Upper lobe of left lung (tissue), 6 donors: ENCODE data around the gene GPR31. TPM values are rescaled to one million over a fixed set of nuclear protein-coding genes. Genes with fewer than 3 reads are reported as not detected.
"Not testable (repeated sequence)": the region's sequence is repeated elsewhere in the genome, so short reads cannot be mapped to it uniquely, and the experiment has no call there.

Experiments used
- ATAC-seq, 2 donors: fragments of 200-7000 bp; cut with Tn5 transposase; one replicate each; pipeline ENCODE4 v1.9.1; 2022; ENCODE audit warnings: mild to moderate bottlenecking in 2 of 2, moderate library complexity in 2 of 2; ENCODE audit not compliant: low FRiP score in 2 of 2
- DNase-seq, 2 donors: peaks; one replicate each; pipeline ENCODE4 v3.0.0-alpha.2; 2019 to 2020
- H3K27ac ChIP-seq, 4 donors: fragments of 200-600 bp; sonication (generic); one replicate each; pipeline ENCODE4 v1.5.1; 2016 to 2019
- H3K27me3 ChIP-seq, 4 donors: fragments of 200-600 bp; sonication (generic); one replicate each; pipeline ENCODE4 v1.5.1; 2017 to 2019
- H3K36me3 ChIP-seq, 4 donors: fragments of 200-600 bp; sonication (generic); one replicate each; pipeline ENCODE4 v1.5.1; 2016 to 2019
- H3K4me1 ChIP-seq, 4 donors: fragments of 200-600 bp; sonication (generic); one replicate each; pipeline ENCODE4 v1.5.1; 2018 to 2019
- H3K4me3 ChIP-seq, 4 donors: fragments of 200-600 bp; sonication (generic); one replicate each; pipeline ENCODE4 v1.5.1; 2017 to 2019; ENCODE audit warnings: mild to moderate bottlenecking in 2 of 4, moderate library complexity in 1 of 4
- H3K9me3 ChIP-seq, 4 donors: fragments of 200-600 bp; sonication (generic); one replicate each; pipeline ENCODE4 v1.5.1; 2018 to 2019
- CTCF ChIP-seq, 6 experiments: fragments of 450-650 bp in 4 of 6; fragments of 200-600 bp in 2 of 6; sonication (generic) in 2 of 6; IDR thresholded peaks; one replicate each; pipeline ENCODE4 v1.5.1; 2016 to 2019; ENCODE audit warnings: antibody characterized with exemption in 6 of 6
- EP300 ChIP-seq, 4 donors: sonication (generic); formaldehyde crosslinking; IDR thresholded peaks; one replicate each; pipeline ENCODE4 v1.5.1; 2017; ENCODE audit warnings: antibody characterized with exemption in 4 of 4, control low read depth in 2 of 4
- POLR2A ChIP-seq, 4 donors: fragments of 450-650 bp; IDR thresholded peaks; one replicate each; pipeline ENCODE4 v1.5.1; 2016 to 2017; ENCODE audit warnings: antibody characterized with exemption in 4 of 4, mild to moderate bottlenecking in 2 of 4
- POLR2AphosphoS5 ChIP-seq, 2 donors: sonication (generic); formaldehyde crosslinking; IDR thresholded peaks; one replicate each; pipeline ENCODE4 v1.5.1; 2017; ENCODE audit warnings: antibody characterized with exemption in 2 of 2
- WGBS, 2 donors: methylation state at CpG; one replicate each; pipeline ENCODE4 v1.1.5; 2017 to 2018; 5-methylcytosine and 5-hydroxymethylcytosine counted together
- total RNA-seq, 6 donors: library from RNA; depleted of rRNA in 4 of 6; stranded (reverse); fragments of >200 nt in 4 of 6; gene quantifications; one replicate each; pipeline versions ENCODE4 v1.1.0 to v1.2.1, GENCODE V29; 2016 to 2021
- donor health status: DM: no; HTN: no; CAD: no; lungs with moderate emphysema.
- donor health status: DM: no; HTN: yes; CAD: no; lungs with severe emphysema.

GPR31 gene
- total RNA-seq = not detected

GRCh38 chr6:167157863-167158262 lies at the start of gene GPR31:
Gene GPR31 (minus strand): TSS chr6:167157980. CDS start chr6:167157831, 149 bp downstream.
- 71 to 72% methylated on average over 4 of the region's 4 CpGs for WGBS, 2 donors
- DNase-seq (no peak), ATAC-seq (no peak)
- Histone ChIP-seq H3K27me3 (no peaks in the 10 kb centered on the region), H3K9me3 (no peaks in the 10 kb centered on the region), H3K4me3 (no peak within 1 kb of the TSS), H3K27ac (no peak within 1 kb of the TSS), H3K36me3 (no peaks in the 10 kb centered on the region), H3K4me1 (no peaks in the 10 kb centered on the region)
- no peak for TF ChIP-seq POLR2A (IDR thresholded peaks at IDR 0.05)

- Histone ChIP-seq H3K9me3 (no peaks in the 10 kb centered on the region), H3K27ac (no peak overlapping the region), H3K4me1 (no peaks in the 10 kb centered on the region), H3K36me3 (no peaks in the 10 kb centered on the region), H3K27me3 (no peaks in the 10 kb centered on the region), H3K4me3 (no peak overlapping the region)
- no peak for DNase-seq
- no peak for ATAC-seq
- TF ChIP-seq EP300 (IDR thresholded peaks at IDR 0.05) (no peak), POLR2AphosphoS5 (IDR thresholded peaks at IDR 0.05) (no peak), POLR2A (IDR thresholded peaks at IDR 0.05) (no peak), CTCF (IDR thresholded peaks at IDR 0.05) (no peak)
- 86 to 88% methylated on average over 7 of the region's 7 CpGs for WGBS, 2 donors
Measured at GRCh38 chr6:167207527-167207926, 49.7 kb upstream of the GPR31 start.

GRCh38 chr6:167205316-167205715 lies 47.5 kb upstream of the GPR31 start:
- H3K4me1 ChIP-seq, H3K36me3 ChIP-seq: not testable (repeated sequence)
- 82 to 89% methylated on average over 7 to 11 of the region's 11 CpGs for WGBS, 2 donors

GRCh38 chr6:167204059-167204348 lies 46.2 kb upstream of the GPR31 start:
- WGBS, 2 donors = 80 to 83% methylated on average over 2 to 10 of the region's 10 CpGs
- ATAC-seq (peak; percentile 58 to 68), DNase-seq (peak in 1 of 2 donors; percentile 73)
- H3K36me3 ChIP-seq, H3K9me3 ChIP-seq, H3K4me1 ChIP-seq, H3K27me3 ChIP-seq, H3K4me3 ChIP-seq, H3K27ac ChIP-seq: not testable (repeated sequence)

More at GRCh38 chr6:167205316-167205715, 47.5 kb upstream of the GPR31 start:
- H3K27me3 ChIP-seq, H3K4me3 ChIP-seq, ATAC-seq, DNase-seq, H3K27ac ChIP-seq, H3K9me3 ChIP-seq: not testable (repeated sequence)

GRCh38 chr6:167203261-167204058 lies 45.7 kb upstream of the GPR31 start:
- not testable (repeated sequence) for H3K9me3 ChIP-seq, H3K36me3 ChIP-seq, H3K4me1 ChIP-seq, H3K27ac ChIP-seq, H3K4me3 ChIP-seq, H3K27me3 ChIP-seq
- ATAC-seq (peak; percentile 41 to 76), DNase-seq (peak in 1 of 2 donors; percentile 75)
- 81 to 88% methylated on average over 27 to 29 of the region's 29 CpGs for WGBS, 2 donors

GRCh38 chr6:167202613-167203012 lies 44.8 kb upstream of the GPR31 start:
- WGBS, 2 donors = 61 to 77% methylated on average over 8 of the region's 8 CpGs
- DNase-seq, H3K4me1 ChIP-seq, H3K9me3 ChIP-seq, H3K4me3 ChIP-seq, H3K27me3 ChIP-seq, H3K36me3 ChIP-seq, H3K27ac ChIP-seq: not testable (repeated sequence)
- ATAC-seq = peak in 1 of 2 donors; percentile 4

GRCh38 chr6:167200806-167201205 lies 43.0 kb upstream of the GPR31 start:
- no peak for DNase-seq
- Histone ChIP-seq H3K27me3 (no peaks in the 10 kb centered on the region), H3K4me1 (no peaks in the 10 kb centered on the region), H3K27ac (no peak overlapping the region), H3K36me3 (no peaks in the 10 kb centered on the region), H3K4me3 (no peak overlapping the region), H3K9me3 (no peaks in the 10 kb centered on the region)
- 95 to 97% methylated on average over 14 of the region's 14 CpGs for WGBS, 2 donors
- no peak for TF ChIP-seq EP300 (IDR thresholded peaks at IDR 0.05)
- TF ChIP-seq POLR2A (IDR thresholded peaks at IDR 0.05) = no peak
- no peak for TF ChIP-seq POLR2AphosphoS5 (IDR thresholded peaks at IDR 0.05)
- no peak for TF ChIP-seq CTCF (IDR thresholded peaks at IDR 0.05)
- ATAC-seq = no peak

- not testable (repeated sequence) for H3K36me3 ChIP-seq, H3K27me3 ChIP-seq, H3K9me3 ChIP-seq, H3K27ac ChIP-seq, DNase-seq, H3K4me3 ChIP-seq, H3K4me1 ChIP-seq
- peak; percentile 23 to 53 for ATAC-seq
- WGBS, 2 donors = 56 to 71% methylated on average over 12 to 13 of the region's 21 CpGs
Measured at GRCh38 chr6:167195941-167196610, 38.3 kb upstream of the GPR31 start.

- H3K36me3 ChIP-seq, H3K27me3 ChIP-seq, H3K27ac ChIP-seq, ATAC-seq, H3K4me1 ChIP-seq, H3K9me3 ChIP-seq, H3K4me3 ChIP-seq, DNase-seq: not testable (repeated sequence)
- WGBS, 2 donors = 73 to 78% methylated on average over 5 to 6 of the region's 6 CpGs
Measured at GRCh38 chr6:167193515-167194125, 35.8 kb upstream of the GPR31 start.

- not testable (repeated sequence) for H3K27me3 ChIP-seq, H3K9me3 ChIP-seq, H3K27ac ChIP-seq, ATAC-seq, H3K4me1 ChIP-seq, H3K4me3 ChIP-seq, DNase-seq, H3K36me3 ChIP-seq
- WGBS, 2 donors = 97 to 99% methylated on average over 8 of the region's 8 CpGs
Measured at GRCh38 chr6:167191043-167191583, 33.3 kb upstream of the GPR31 start.
